GM12878 (cell line): ENCODE measurements around the gene ZKSCAN7.

Source experiments
- BRCA1 ChIP-seq: IDR thresholded peaks from 2 replicates; pipeline ENCODE4 v1.6.1; 2011; ENCODE audit warnings: low read depth, low read length, improper control_type of control experiment
- JUNB ChIP-seq: IDR thresholded peaks from 2 replicates; pipeline ENCODE4 v1.6.1; 2016; ENCODE audit warnings: antibody characterized with exemption, mild to moderate bottlenecking
- MXI1 ChIP-seq: fragments of 150-350 bp; IDR thresholded peaks from 2 replicates; pipeline ENCODE4 v1.6.1; 2011; ENCODE audit warnings: low read depth, mild to moderate bottlenecking, inconsistent platforms, low read length, improper control_type of control experiment
- SMC3 ChIP-seq: IDR thresholded peaks from 2 replicates; pipeline ENCODE4 v1.6.1; 2011; ENCODE audit warnings: low read length, improper control_type of control experiment, borderline replicate concordance
- SP1 ChIP-seq: IDR thresholded peaks from one replicate; pipeline ENCODE4 v1.6.1; 2011; ENCODE audit warnings: low read depth, low read length
- TF ChIP-seq, protein P1 (sequence below): fragments of 450-650 bp; IDR thresholded peaks from 2 replicates; pipeline ENCODE4 v1.6.1; 2016; ENCODE audit warnings: mild to moderate bottlenecking
- TF ChIP-seq, protein P2 (sequence below), 3 experiments: IDR thresholded peaks in 2 of 3; conservative IDR thresholded peaks in 1 of 3; 2 replicates each; pipeline ENCODE4 v1.5.1; 2011; ENCODE audit warnings: low read depth in 3 of 3, low read length in 3 of 3, mild to moderate bottlenecking in 3 of 3, control low read depth in 2 of 3, moderate library complexity in 2 of 3, inconsistent platforms in 1 of 3, mixed read lengths in 1 of 3; ENCODE audit not compliant: control insufficient read depth in 2 of 3, insufficient read depth in 1 of 3; ENCODE audit errors: extremely low read depth in 1 of 3
- TF ChIP-seq, protein P3 (sequence below): IDR thresholded peaks from 2 replicates; pipeline ENCODE4 v1.6.1; 2011; ENCODE audit warnings: low read depth, low read length, improper control_type of control experiment, borderline replicate concordance

DNA sequence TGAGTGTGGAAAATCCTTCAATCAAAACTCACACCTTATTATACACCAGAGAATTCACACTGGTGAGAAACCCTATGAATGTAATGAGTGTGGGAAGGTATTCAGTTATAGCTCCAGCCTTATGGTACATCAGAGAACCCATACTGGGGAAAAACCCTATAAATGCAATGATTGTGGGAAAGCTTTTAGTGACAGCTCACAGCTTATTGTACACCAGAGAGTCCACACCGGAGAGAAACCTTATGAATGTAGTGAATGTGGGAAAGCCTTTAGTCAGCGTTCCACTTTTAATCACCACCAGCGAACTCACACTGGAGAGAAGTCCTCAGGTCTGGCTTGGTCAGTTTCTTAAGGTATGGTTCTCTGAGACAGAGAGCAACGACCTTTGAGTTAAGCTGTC is 16.0 kb downstream of the ZKSCAN7 start:
- TF ChIP-seq SMC3 (no peak), BRCA1 (no peak), SP1 (no peak), MXI1 (no peak), JUNB (no peak)
- TF ChIP-seq, protein P1, sequence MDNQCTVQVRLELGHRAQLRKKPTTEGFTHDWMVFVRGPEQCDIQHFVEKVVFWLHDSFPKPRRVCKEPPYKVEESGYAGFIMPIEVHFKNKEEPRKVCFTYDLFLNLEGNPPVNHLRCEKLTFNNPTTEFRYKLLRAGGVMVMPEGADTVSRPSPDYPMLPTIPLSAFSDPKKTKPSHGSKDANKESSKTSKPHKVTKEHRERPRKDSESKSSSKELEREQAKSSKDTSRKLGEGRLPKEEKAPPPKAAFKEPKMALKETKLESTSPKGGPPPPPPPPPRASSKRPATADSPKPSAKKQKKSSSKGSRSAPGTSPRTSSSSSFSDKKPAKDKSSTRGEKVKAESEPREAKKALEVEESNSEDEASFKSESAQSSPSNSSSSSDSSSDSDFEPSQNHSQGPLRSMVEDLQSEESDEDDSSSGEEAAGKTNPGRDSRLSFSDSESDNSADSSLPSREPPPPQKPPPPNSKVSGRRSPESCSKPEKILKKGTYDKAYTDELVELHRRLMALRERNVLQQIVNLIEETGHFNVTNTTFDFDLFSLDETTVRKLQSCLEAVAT, result no peak
- TF ChIP-seq, protein P2, sequence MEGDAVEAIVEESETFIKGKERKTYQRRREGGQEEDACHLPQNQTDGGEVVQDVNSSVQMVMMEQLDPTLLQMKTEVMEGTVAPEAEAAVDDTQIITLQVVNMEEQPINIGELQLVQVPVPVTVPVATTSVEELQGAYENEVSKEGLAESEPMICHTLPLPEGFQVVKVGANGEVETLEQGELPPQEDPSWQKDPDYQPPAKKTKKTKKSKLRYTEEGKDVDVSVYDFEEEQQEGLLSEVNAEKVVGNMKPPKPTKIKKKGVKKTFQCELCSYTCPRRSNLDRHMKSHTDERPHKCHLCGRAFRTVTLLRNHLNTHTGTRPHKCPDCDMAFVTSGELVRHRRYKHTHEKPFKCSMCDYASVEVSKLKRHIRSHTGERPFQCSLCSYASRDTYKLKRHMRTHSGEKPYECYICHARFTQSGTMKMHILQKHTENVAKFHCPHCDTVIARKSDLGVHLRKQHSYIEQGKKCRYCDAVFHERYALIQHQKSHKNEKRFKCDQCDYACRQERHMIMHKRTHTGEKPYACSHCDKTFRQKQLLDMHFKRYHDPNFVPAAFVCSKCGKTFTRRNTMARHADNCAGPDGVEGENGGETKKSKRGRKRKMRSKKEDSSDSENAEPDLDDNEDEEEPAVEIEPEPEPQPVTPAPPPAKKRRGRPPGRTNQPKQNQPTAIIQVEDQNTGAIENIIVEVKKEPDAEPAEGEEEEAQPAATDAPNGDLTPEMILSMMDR (IDR thresholded peaks at IDR 0.05 in 2 of 3, conservative IDR thresholded peaks at IDR 0.05 in 1 of 3; ENCODE audit: control insufficient read depth in 2 of 3, extremely low read depth in 1 of 3, insufficient read depth in 1 of 3, low read depth in 3 of 3, low read length in 3 of 3), result no peak
- TF ChIP-seq, protein P3, sequence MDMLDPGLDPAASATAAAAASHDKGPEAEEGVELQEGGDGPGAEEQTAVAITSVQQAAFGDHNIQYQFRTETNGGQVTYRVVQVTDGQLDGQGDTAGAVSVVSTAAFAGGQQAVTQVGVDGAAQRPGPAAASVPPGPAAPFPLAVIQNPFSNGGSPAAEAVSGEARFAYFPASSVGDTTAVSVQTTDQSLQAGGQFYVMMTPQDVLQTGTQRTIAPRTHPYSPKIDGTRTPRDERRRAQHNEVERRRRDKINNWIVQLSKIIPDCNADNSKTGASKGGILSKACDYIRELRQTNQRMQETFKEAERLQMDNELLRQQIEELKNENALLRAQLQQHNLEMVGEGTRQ, result no peak
